IPS-15b (cell line): Measurements from ENCODE around the gene AKR1B15.

ENCODE experiments used
- H3K27me3 ChIP-seq: one replicate; pipeline ENCODE4 v1.6.1; 2013; ENCODE audit warnings: low read length; ENCODE audit not compliant: control insufficient read depth, insufficient read depth
- H3K36me3 ChIP-seq: one replicate; pipeline ENCODE4 v1.6.1; 2013; ENCODE audit warnings: low read length; ENCODE audit not compliant: control insufficient read depth, insufficient read depth
- H3K4me1 ChIP-seq: one replicate; pipeline ENCODE4 v1.6.1; 2013; ENCODE audit warnings: mild to moderate bottlenecking, low read length; ENCODE audit not compliant: control insufficient read depth, insufficient read depth
- H3K4me3 ChIP-seq: one replicate; pipeline ENCODE4 v1.5.1; 2013; ENCODE audit warnings: low read depth, low read length
- H3K9ac ChIP-seq: one replicate; pipeline ENCODE4 v1.6.1; 2013; ENCODE audit warnings: low read depth, mild to moderate bottlenecking, low read length
- H3K9me3 ChIP-seq: one replicate; pipeline ENCODE4 v1.6.1; 2013; ENCODE audit warnings: mild to moderate bottlenecking, low read length; ENCODE audit not compliant: control insufficient read depth, insufficient read depth

AKR1B15 gene

DNA sequence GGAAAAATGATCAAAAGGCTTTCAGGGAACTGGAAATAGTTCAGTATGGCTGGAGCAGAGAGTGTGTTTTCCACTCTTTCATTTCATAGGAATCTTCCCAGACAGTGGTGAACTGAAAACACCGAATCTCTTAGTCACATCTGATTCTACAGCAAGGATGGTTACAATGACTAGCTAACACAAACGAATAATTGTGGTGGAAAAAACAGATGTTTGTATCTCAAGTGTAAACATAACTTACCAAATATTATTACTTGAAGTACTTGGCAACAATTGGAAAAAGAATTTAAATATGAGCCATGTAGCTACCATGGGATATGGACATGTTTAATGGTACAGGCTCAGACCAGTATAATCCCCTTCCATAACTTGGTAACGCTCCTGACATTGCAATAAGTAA lies 76.6 kb downstream of the AKR1B15 start:
- Histone ChIP-seq H3K9ac (no peak overlapping the region), H3K4me3 (no peak overlapping the region), H3K4me1 (no peaks in the 10 kb centered on the region), H3K9me3 (no peaks in the 10 kb centered on the region), H3K36me3 (no peaks in the 10 kb centered on the region), H3K27me3 (no peaks in the 10 kb centered on the region)

DNA sequence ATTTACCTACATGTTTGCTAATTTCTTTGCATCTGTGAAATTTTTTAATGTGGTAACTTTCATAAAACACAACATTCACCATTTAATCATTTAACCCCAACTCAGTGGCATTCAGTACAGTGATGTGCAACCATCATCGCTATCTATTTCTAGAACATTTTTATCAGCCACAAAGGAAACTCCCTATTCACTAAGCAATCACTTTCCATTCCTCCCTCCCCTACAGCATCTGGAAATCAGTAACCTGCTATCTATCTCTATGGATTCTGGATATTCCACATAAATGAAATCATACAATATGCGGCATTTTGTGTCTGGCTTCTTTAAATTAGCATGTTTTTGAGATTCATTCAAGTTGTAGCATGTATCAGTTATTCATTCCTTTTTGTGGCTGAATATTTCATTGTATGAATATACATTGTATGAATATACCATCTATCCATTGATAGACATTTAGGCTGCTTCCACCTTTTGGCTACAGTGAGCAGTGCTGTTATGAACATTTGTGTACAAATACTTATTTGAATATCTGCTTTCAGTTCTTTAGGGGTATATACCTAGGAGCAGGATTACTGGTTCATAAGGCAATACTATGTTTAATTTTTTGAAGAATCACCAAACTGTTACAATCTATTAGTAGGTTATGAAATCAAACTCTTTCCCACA lies 78.3 kb downstream of the AKR1B15 start:
- Histone ChIP-seq H3K4me3 (no peak overlapping the region), H3K36me3 (no peaks in the 10 kb centered on the region), H3K9ac (no peak overlapping the region), H3K27me3 (no peaks in the 10 kb centered on the region), H3K4me1 (no peaks in the 10 kb centered on the region), H3K9me3 (no peaks in the 10 kb centered on the region)

DNA sequence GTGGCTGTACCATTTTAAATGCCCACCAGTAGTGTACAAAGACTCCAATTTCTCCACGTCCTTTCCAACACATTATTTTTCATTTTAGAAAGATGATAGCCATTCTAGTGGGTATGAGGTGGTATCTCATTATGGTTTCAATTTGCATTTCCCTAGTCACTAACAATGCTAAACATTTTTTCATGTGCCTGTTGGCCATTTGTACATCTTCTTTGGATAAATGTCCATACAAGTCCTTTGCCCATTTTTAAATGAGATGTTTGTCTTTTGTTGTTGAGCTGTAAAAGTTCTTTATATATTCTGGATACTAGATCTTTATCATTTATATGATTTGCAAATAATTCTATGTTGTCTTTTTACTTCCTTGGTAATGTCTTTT lies 78.9 kb downstream of the AKR1B15 start:
- Histone ChIP-seq H3K9ac (no peak overlapping the region), H3K36me3 (no peaks in the 10 kb centered on the region), H3K4me1 (no peaks in the 10 kb centered on the region), H3K27me3 (no peaks in the 10 kb centered on the region), H3K9me3 (no peaks in the 10 kb centered on the region), H3K4me3 (no peak overlapping the region)

- Histone ChIP-seq H3K36me3 (no peaks in the 10 kb centered on the region), H3K27me3 (no peaks in the 10 kb centered on the region), H3K4me1 (no peaks in the 10 kb centered on the region), H3K4me3 (no peak overlapping the region), H3K9me3 (no peaks in the 10 kb centered on the region), H3K9ac (no peak overlapping the region)
Observed at GRCh38 chr7:134629445-134629844, 80.5 kb downstream of the AKR1B15 start.
